Fibroblast of skin of abdomen (primary cell): ENCODE results near the gene MANEAL. TPM values are rescaled to one million over a fixed set of nuclear protein-coding genes. Genes with fewer than 3 reads are reported as not detected.
A peak's percentile ranks its signal among the peaks of the same experiment; 100 is the strongest.
"Not testable (repeated sequence)": the region's sequence is repeated elsewhere in the genome, so short reads cannot be mapped to it uniquely, and the experiment has no call there.

Experiments
- DNase-seq: peaks from one replicate; pipeline ENCODE4 v3.0.0-alpha.2; 2013
- polyA plus RNA-seq, 2 experiments: library from polyadenylated mRNA; unstranded; fragments of 120-200 nt; gene quantifications; one replicate each; pipeline ENCODE4 v1.2.1, GENCODE V29; 2013; ENCODE audit not compliant: insufficient read length in 2 of 2

The MANEAL gene
- 0.42 TPM for polyA plus RNA-seq (2013, experiment 1 of 2; ENCODE audit: insufficient read length)
- 0.50 TPM for polyA plus RNA-seq (2013, experiment 2 of 2; ENCODE audit: insufficient read length)

GRCh38 chr1:37793773-37794371, at the start of gene MANEAL:
Gene MANEAL, plus strand, starts transcription at chr1:37793847. Its CDS starts 336 bp downstream, at chr1:37794183.
- peak; percentile 35 for DNase-seq

- DNase-seq: no peak
Observed at GRCh38 chr1:37746806-37747205, 46.8 kb upstream of the MANEAL start.

- DNase-seq: no peak
Observed at GRCh38 chr1:37748565-37748964, 45.1 kb upstream of the MANEAL start.

- no peak for DNase-seq
Observed at GRCh38 chr1:37752213-37752582, 41.4 kb upstream of the MANEAL start.

GRCh38 chr1:37752583-37753471, 40.8 kb upstream of the MANEAL start:
- DNase-seq: no peak

- DNase-seq: no peak
Observed at GRCh38 chr1:37753473-37754321, 40.0 kb upstream of the MANEAL start.

- DNase-seq: no peak
Observed at GRCh38 chr1:37755290-37755689, 38.4 kb upstream of the MANEAL start.

GRCh38 chr1:37755951-37756560, 37.6 kb upstream of the MANEAL start:
- no peak for DNase-seq

GRCh38 chr1:37759451-37759850, 34.2 kb upstream of the MANEAL start:
- no peak for DNase-seq

- no peak for DNase-seq
Observed at GRCh38 chr1:37761416-37762095, 32.1 kb upstream of the MANEAL start.

- DNase-seq: no peak
Observed at GRCh38 chr1:37762516-37762915, 31.1 kb upstream of the MANEAL start.

- DNase-seq: no peak
Observed at GRCh38 chr1:37763791-37764413, 29.7 kb upstream of the MANEAL start.

GRCh38 chr1:37764414-37764825, 29.2 kb upstream of the MANEAL start:
- peak; percentile 39 for DNase-seq

- DNase-seq: no peak
Observed at GRCh38 chr1:37764888-37765441, 28.7 kb upstream of the MANEAL start, which contains the start of gene EPHA10. Gene EPHA10, minus strand, starts transcription at chr1:37765120. Its CDS starts 54 bp downstream, at chr1:37765066.

- no peak for DNase-seq
Observed at GRCh38 chr1:37765916-37766664, 27.6 kb upstream of the MANEAL start.

GRCh38 chr1:37767488-37767887, 26.2 kb upstream of the MANEAL start:
- no peak for DNase-seq

- not testable (repeated sequence) for DNase-seq
Observed at GRCh38 chr1:37771440-37771839, 22.2 kb upstream of the MANEAL start.

GRCh38 chr1:37776946-37777516, 16.6 kb upstream of the MANEAL start:
- DNase-seq: no peak

- DNase-seq: no peak
Observed at GRCh38 chr1:37778654-37779053, 15.0 kb upstream of the MANEAL start.

GRCh38 chr1:37782491-37782890, 11.2 kb upstream of the MANEAL start:
- DNase-seq: no peak
